DMS79 treated with DMSO at 0.1 percent for 48 hours (cell line): ENCODE results near the gene DOCK3.
"Not testable (repeated sequence)": the region's sequence is repeated elsewhere in the genome, so short reads cannot be mapped to it uniquely, and the experiment has no call there.

Experiments
- DNase-seq: peaks from one replicate; lab custom pipeline; 2025; lab: John Stamatoyannopoulos, UW

DOCK3 gene

GRCh38 chr3:50676031-50676705, 1.4 kb downstream of the DOCK3 start:
- DNase-seq, result peak; percentile 15

GRCh38 chr3:50687127-50687751, 12.5 kb downstream of the DOCK3 start:
- no peak for DNase-seq

- no peak for DNase-seq
Observed at GRCh38 chr3:50687916-50688315, 13.2 kb downstream of the DOCK3 start.

GRCh38 chr3:50688602-50689001, 13.9 kb downstream of the DOCK3 start:
- DNase-seq, result not testable (repeated sequence)

GRCh38 chr3:50689558-50689957, 14.8 kb downstream of the DOCK3 start:
- no peak for DNase-seq

- no peak for DNase-seq
Observed at GRCh38 chr3:50695031-50695430, 20.3 kb downstream of the DOCK3 start.

GRCh38 chr3:50696276-50696675, 21.5 kb downstream of the DOCK3 start:
- no peak for DNase-seq

GRCh38 chr3:50698269-50698668, 23.5 kb downstream of the DOCK3 start:
- no peak for DNase-seq

GRCh38 chr3:50708620-50709019, 33.9 kb downstream of the DOCK3 start:
- peak; percentile 32 for DNase-seq

- peak; percentile 0 for DNase-seq
Observed at GRCh38 chr3:50714946-50715345, 40.2 kb downstream of the DOCK3 start.

GRCh38 chr3:50724831-50725230, 50.1 kb downstream of the DOCK3 start:
- no peak for DNase-seq

GRCh38 chr3:50734985-50735384, 60.3 kb downstream of the DOCK3 start:
- no peak for DNase-seq

GRCh38 chr3:50737193-50737905, 62.6 kb downstream of the DOCK3 start:
- no peak for DNase-seq

GRCh38 chr3:50737906-50738598, 63.3 kb downstream of the DOCK3 start:
- no peak for DNase-seq

GRCh38 chr3:50743643-50744042, 68.9 kb downstream of the DOCK3 start:
- no peak for DNase-seq

GRCh38 chr3:50749822-50750221, 75.1 kb downstream of the DOCK3 start:
- DNase-seq, result no peak

GRCh38 chr3:50759015-50759414, 84.3 kb downstream of the DOCK3 start:
- DNase-seq, result no peak

- DNase-seq, result no peak
Observed at GRCh38 chr3:50777680-50778079, 103.0 kb downstream of the DOCK3 start.

GRCh38 chr3:50781766-50782165, 107.0 kb downstream of the DOCK3 start:
- DNase-seq, result not testable (repeated sequence)

- DNase-seq, result no peak
Observed at GRCh38 chr3:50786631-50787030, 111.9 kb downstream of the DOCK3 start.

GRCh38 chr3:50790894-50791293, 116.2 kb downstream of the DOCK3 start:
- not testable (repeated sequence) for DNase-seq

GRCh38 chr3:50792568-50792967, 117.8 kb downstream of the DOCK3 start:
- no peak for DNase-seq

GRCh38 chr3:50803805-50804204, 129.1 kb downstream of the DOCK3 start:
- DNase-seq, result not testable (repeated sequence)
